Glutamatergic neuron (in vitro differentiated cells): ENCODE data around the gene NLRP1. TPM values are rescaled to one million over a fixed set of nuclear protein-coding genes. Genes with fewer than 3 reads are reported as not detected.
"Not testable (repeated sequence)": the region's sequence is repeated elsewhere in the genome, so short reads cannot be mapped to it uniquely, and the experiment has no call there.

ENCODE experiments used
- DNase-seq: peaks from one replicate; pipeline ENCODE4 v3.0.0; 2022
- H3K27ac Mint-ChIP-seq: one replicate; pipeline ENCODE4 v1.8.0; 2020; ENCODE audit warnings: mild to moderate bottlenecking, mixed read lengths, inconsistent platforms; ENCODE audit not compliant: unreplicated experiment
- H3K27me3 Mint-ChIP-seq: one replicate; pipeline ENCODE4 v1.8.0; 2020; ENCODE audit warnings: mild to moderate bottlenecking, moderate library complexity, mixed read lengths, inconsistent platforms; ENCODE audit not compliant: unreplicated experiment
- H3K36me3 Mint-ChIP-seq: one replicate; pipeline ENCODE4 v1.8.0; 2020; ENCODE audit warnings: mild to moderate bottlenecking, mixed read lengths, inconsistent platforms; ENCODE audit not compliant: unreplicated experiment
- H3K4me1 Mint-ChIP-seq: one replicate; pipeline ENCODE4 v1.8.0; 2020; ENCODE audit warnings: mild to moderate bottlenecking, low read depth, mixed read lengths, inconsistent platforms; ENCODE audit not compliant: unreplicated experiment
- H3K4me3 Mint-ChIP-seq: one replicate; pipeline ENCODE4 v1.8.0; 2020; ENCODE audit warnings: mild to moderate bottlenecking, mixed read lengths, inconsistent platforms; ENCODE audit not compliant: unreplicated experiment
- H3K9me3 Mint-ChIP-seq: one replicate; pipeline ENCODE4 v1.8.0; 2020; ENCODE audit warnings: mild to moderate bottlenecking, moderate library complexity, mixed read lengths, inconsistent platforms; ENCODE audit not compliant: unreplicated experiment
- CTCF ChIP-seq: fragments of 200-600 bp; sonication (generic); IDR thresholded peaks from one replicate; pipeline ENCODE4 v1.5.0; 2021; ENCODE audit not compliant: partially characterized antibody, unreplicated experiment
- total RNA-seq: library from RNA; stranded (reverse); fragmentation: NEBNext Ultra II Directional; extraction: Animal tissue kit (Norgen Biotek cat#: 25700); gene quantifications from one replicate; pipeline ENCODE4 v1.2.1, GENCODE V29; 2021; ENCODE audit not compliant: unreplicated experiment

Gene NLRP1
- total RNA-seq, 1 donor from 2014 or later, result 69.5 TPM

- Mint-ChIP-seq H3K9me3 (no peaks in the 10 kb centered on the region), H3K27ac (no peak overlapping the region), H3K4me1 (peaks cover 2% of the 10 kb centered on the region), H3K4me3 (no peak overlapping the region), H3K36me3 (no peaks in the 10 kb centered on the region), H3K27me3 (no peaks in the 10 kb centered on the region)
- TF ChIP-seq CTCF, result no peak
- no peak for DNase-seq
Measured at GRCh38 chr17:5580969-5581368, 3.3 kb downstream of the NLRP1 start.

GRCh38 chr17:5580367-5580766 lies 3.9 kb downstream of the NLRP1 start:
- Mint-ChIP-seq H3K4me3 (no peak overlapping the region), H3K36me3 (no peaks in the 10 kb centered on the region), H3K27ac (no peak overlapping the region), H3K9me3 (peaks cover 3% of the 10 kb centered on the region), H3K27me3 (peaks cover 3% of the 10 kb centered on the region), H3K4me1 (no peaks in the 10 kb centered on the region)
- no peak for DNase-seq
- TF ChIP-seq CTCF, result no peak

- not testable (repeated sequence) for H3K9me3 Mint-ChIP-seq, DNase-seq, H3K4me1 Mint-ChIP-seq, H3K27me3 Mint-ChIP-seq, H3K36me3 Mint-ChIP-seq, H3K4me3 Mint-ChIP-seq, H3K27ac Mint-ChIP-seq
Measured at GRCh38 chr17:5578768-5579167, 5.5 kb downstream of the NLRP1 start.

- not testable (repeated sequence) for H3K27ac Mint-ChIP-seq, H3K36me3 Mint-ChIP-seq, H3K27me3 Mint-ChIP-seq, H3K4me3 Mint-ChIP-seq, H3K9me3 Mint-ChIP-seq, H3K4me1 Mint-ChIP-seq, DNase-seq
Measured at GRCh38 chr17:5573017-5573416, 11.3 kb downstream of the NLRP1 start.

GRCh38 chr17:5571281-5571680 lies 13.0 kb downstream of the NLRP1 start:
- Mint-ChIP-seq H3K4me1 (no peaks in the 10 kb centered on the region), H3K27me3 (peaks cover 3% of the 10 kb centered on the region), H3K9me3 (peaks cover 3% of the 10 kb centered on the region), H3K4me3 (no peak overlapping the region), H3K27ac (no peak overlapping the region), H3K36me3 (no peaks in the 10 kb centered on the region)
- no peak for TF ChIP-seq CTCF
- DNase-seq, result no peak

- H3K27me3 Mint-ChIP-seq, result no peaks in the 10 kb centered on the region
- peaks cover 8% of the 10 kb centered on the region for H3K36me3 Mint-ChIP-seq
- no peak for TF ChIP-seq CTCF
- H3K27ac Mint-ChIP-seq, result no peak overlapping the region
- no peak for DNase-seq
- no peaks in the 10 kb centered on the region for H3K4me1 Mint-ChIP-seq
- no peak overlapping the region for H3K4me3 Mint-ChIP-seq
- peaks cover 2% of the 10 kb centered on the region for H3K9me3 Mint-ChIP-seq
Measured at GRCh38 chr17:5565808-5566207, 18.5 kb downstream of the NLRP1 start.
